GM19328 (cell line): ENCODE measurements around the gene UBE2D2.

Source experiments
- ATAC-seq: cut with Tn5 transposase; IDR thresholded peaks from one replicate; pipeline ENCODE4 v1.9.1; 2021; ENCODE audit warnings: mild to moderate bottlenecking, moderate library complexity; ENCODE audit not compliant: unreplicated experiment

UBE2D2 gene

DNA sequence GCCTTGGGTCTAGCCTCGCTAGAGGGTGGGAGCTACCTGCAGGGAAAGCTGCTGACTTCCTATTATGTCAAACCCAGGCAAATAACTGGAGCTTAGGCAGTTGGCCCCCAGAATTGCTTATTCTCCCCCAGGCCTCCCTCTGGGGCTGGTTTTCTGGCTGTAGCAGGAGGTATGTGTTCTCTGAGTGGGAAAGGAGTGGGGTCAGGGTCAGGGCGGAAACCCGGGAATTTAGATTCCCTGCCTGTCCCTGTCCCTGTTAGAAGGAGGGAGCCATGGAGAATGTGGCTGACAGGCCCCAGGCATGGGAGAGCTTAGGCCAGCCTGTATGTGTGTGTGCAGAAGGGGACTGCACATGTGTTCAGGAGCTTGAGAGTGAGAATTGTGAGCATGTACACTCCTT, 73.4 kb downstream of the UBE2D2 start:
- ATAC-seq: no peak

DNA sequence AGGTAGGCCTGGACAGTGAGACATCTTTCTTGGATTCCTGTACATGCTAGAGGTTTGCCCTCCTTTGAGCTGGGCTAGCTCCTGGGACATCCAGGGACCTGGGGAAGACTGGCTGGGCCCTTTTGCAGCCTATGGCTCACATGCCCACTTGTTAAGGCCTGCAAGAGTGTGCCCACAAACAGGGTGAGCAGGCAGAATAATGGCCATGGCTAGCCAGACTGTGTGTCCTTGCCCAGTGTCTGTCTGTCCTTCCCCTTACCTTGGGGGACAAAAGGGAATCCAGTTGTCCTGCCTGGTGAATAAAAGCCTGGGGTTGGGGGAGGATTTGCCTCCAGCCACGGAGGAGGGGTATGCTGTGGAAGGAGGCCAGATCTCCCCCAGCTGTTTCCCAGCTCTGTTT, 74.1 kb downstream of the UBE2D2 start:
- ATAC-seq: no peak

DNA sequence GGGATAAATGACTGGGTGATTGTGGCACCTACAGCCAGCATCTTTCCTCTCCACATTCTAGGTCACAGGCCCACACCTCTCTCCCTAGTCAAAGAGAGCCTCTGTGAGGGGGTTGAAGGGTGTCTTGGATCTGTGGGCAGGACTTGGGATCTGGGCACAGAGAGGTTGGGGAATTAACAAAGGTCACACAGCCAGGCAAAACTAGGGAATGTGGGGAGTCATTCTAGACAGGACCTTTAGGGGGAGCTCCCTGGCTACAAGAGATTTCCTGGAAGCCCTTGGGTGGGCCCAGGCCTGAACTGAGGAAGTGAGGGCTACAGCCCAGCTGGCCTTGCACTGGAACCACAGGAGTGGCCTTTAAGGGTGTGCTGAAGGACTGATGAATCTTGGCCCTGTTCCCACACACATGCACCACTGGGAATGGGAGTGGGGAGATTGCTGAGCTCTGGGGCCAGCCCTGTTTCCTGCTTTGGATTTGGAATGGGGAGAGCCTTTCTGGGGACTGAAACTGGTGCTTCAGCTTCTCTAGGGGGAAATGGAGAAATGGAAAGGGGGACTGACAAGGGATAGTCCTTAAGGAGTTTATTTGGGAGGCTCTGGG, 74.6 kb downstream of the UBE2D2 start:
- ATAC-seq: no peak

DNA sequence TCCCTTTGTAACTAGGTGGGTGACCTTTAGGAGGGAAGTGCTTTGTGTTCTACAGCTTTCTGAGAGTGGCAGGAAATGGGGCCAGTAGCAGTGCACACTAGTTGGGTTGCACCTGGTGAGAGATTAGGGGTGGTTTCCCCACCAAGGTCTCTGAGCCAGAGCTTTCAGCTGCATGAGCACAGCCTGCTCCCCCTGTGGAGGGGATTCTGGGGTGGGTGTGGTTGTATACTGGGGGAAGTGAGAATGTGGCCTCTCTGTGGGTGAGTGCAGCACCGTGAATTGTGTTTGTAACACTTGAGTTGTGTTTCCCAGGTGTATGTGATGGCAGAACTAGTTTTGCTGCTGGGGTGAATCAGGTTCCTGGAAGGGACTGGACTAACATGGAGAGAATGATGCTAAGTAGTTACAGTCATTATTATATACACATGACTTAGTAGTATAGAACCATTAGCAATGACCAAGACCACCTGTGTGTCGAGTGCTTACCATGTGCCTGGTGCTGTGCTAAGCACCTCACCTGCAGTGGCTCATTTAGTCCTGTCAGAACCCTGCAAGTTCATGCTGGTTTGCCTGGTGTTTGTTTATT, 75.2 kb downstream of the UBE2D2 start:
- ATAC-seq: peak; percentile 64

DNA sequence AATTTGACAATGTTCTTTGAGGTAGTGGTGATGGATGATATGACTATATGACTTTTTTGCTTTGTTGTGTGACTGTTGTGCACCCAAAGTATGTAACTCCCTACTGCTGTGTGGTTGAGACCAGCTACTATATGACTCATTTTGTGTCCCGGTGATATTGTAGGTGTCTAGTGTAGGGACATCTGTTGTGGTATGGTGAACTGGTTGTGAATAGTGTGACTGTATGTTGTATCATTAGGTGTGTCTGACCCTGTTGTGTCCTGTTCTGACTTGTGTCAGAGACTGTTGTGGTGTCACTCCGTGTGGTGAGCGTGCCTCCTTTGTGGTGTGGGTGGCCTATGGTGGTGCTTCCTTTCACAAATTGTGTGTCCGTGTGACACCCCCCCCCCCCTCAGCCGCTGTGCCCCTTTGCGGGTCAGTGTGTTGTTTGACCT, 75.9 kb downstream of the UBE2D2 start:
- no peak for ATAC-seq

DNA sequence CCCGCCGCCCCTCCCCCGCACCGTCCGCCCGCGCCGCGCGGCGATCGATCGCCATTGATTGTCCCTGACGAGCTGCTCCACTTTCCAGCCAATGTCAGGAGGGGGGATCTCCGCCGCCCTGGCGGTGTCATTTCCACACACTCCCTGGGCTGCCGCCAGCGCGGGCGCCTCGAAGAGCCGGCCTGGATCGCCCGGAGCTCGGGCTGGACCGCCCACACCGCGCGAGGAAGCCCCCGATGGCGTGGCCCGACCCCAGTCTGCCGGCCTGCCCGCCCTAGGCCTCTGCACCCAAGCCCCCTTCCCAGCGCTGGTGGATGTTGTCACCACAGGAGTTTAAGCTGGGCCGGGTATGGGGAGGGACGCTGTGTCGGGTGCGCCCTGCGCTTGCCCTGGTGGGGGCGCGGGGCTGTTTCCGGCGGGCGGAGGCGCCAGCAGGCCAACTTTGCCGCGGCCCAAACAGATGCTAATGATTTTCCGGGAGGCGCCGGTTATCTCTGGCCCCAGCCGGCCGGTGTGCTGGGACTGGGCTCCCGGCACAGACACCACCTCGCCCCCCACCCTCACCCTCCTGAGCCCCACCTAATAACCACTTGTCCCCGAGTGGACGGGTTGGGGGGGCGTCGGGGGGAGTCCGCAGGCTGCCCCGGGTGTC, 76.4 kb downstream of the UBE2D2 start:
- ATAC-seq: no peak

DNA sequence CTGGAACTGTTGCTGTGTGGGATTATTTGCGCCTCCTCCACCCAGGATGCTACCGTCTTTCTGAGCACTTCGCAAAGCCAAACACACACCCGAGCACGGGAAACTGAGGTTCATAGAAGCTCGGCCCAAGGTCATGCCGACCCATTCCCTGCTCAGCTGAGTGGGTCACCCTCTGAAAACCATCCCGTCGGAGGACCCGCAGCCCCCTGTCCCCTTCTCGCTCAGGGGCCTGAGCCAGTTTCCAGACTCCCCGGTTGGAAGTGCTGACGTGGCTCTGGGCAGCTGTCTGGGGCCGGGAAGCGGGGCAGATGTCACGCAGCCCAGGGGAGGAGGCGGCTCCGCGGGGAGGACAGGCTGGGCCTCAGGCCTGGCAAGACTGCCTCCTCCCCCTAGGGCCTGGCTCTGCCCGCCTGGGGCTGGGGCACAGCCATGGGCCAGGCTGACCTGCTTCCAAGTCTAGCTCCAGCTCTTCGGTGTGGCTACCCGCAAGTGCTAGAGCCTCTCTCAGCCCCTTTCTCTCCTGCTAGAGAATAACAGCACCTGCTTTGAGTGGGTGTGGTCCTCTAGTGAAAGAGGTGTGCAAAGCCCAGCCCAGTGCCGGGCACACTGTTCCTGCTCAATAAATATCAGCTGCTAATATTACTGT, 77.1 kb downstream of the UBE2D2 start:
- no peak for ATAC-seq

DNA sequence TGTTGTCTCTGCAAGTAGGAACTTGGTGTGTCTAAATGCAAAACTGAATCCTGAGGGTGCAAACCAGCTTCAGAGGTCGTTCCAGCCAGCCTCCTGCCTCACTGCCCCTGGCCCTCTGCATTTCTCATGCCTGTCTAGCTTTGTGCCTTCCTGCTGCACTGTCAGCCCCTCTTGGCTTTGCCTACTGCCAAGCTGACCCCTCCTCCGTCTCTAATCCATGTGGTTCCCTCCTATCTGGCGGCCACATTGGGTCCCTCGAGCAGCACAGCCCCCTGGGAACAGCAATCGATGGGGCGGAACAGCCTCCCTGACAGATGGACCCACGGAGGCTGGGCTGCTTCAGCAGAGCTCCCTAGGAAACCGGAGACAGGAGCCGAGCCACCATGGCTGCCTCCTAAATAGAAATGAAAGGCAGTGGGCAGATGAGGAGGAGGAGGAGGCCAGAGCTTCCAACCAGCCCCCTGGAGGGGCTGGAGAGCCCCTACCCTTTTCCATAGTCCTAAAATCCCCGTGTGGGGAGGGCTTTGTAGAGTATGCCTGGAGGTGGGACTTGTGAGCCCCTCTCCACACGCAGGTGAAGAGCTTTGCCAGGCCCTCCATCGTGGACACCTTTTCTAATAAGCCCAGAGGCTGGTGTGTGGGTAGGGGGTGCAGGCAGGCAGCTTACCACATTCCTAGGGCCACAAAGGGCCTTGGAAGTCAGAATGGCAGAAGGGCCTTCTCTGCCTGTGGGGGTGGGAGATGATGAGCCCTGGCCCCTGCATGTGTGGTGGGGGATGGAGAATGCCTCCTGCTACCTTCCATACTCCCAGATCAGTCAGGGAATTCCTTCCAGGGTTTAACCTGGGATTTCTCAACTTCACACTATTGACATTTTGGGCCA, 77.8 kb downstream of the UBE2D2 start:
- ATAC-seq: no peak

DNA sequence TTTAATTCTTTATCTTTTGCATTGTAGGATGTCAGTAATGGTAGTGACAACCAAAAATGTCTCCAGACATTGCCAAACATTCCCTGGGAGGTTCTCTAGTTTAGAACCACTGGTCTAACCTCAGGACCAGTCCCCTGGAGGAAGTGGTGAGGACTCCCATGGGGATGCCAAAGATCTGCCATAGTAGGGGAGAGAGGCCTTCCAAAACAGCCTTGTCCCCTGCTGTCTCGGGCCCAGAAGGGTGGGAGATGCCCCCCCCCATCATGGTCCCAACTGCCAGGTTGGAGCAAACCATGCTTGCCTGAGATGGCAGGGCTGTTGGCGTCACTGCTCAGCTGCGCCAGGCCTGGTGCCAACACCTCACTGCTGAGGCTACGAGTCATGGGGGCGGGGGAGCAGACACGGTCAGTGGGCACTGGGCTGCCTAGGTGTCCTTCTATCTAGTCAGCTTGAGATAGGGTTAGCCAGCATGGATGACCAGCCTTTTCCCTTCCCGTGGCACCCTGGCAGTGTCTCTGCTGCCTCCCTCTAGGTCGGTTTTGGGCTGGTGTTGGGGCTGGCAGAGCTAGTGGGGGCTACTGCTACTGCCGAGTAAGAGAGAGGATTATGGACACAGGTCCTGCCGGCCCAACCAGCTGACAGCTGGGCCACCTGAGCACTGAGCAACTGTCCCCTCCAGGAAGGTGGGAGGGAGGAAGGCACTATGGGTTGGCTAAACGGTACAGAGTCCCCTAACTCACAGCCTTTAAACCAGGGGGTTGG, 78.7 kb downstream of the UBE2D2 start:
- ATAC-seq: no peak

DNA sequence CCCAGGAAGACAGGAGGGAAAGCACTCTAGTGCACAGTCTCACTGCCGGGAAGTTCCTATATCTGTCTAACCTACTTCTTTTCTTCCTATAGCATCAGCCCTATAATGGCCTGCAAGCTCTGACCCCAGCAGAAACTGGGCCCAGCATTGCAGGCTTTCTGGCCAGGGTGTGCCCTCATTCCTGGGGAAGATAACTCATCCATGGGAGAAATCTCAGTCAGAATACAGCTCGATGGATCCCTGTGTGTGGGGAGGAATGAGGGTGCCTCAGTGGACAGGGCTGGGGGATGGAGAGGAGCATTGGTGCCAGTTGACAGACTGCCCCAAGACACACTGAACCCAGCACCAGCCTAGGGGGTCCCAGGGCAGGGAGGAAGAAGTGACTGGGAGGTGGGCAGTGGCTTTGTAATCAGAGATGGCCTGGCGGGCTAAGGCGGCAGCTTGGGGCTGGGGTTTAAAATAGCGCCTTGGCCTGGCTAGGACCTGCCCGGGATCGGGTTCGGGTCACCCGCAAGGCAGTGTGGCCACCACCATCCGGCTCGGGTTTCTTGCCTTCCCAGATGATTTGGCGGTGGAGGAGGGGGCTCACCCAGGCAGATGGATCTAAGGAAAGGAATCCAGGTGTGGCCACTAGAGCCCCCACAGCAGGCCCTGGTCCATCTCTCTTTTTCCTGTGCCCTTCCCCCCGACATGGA, 79.4 kb downstream of the UBE2D2 start:
- no peak for ATAC-seq

DNA sequence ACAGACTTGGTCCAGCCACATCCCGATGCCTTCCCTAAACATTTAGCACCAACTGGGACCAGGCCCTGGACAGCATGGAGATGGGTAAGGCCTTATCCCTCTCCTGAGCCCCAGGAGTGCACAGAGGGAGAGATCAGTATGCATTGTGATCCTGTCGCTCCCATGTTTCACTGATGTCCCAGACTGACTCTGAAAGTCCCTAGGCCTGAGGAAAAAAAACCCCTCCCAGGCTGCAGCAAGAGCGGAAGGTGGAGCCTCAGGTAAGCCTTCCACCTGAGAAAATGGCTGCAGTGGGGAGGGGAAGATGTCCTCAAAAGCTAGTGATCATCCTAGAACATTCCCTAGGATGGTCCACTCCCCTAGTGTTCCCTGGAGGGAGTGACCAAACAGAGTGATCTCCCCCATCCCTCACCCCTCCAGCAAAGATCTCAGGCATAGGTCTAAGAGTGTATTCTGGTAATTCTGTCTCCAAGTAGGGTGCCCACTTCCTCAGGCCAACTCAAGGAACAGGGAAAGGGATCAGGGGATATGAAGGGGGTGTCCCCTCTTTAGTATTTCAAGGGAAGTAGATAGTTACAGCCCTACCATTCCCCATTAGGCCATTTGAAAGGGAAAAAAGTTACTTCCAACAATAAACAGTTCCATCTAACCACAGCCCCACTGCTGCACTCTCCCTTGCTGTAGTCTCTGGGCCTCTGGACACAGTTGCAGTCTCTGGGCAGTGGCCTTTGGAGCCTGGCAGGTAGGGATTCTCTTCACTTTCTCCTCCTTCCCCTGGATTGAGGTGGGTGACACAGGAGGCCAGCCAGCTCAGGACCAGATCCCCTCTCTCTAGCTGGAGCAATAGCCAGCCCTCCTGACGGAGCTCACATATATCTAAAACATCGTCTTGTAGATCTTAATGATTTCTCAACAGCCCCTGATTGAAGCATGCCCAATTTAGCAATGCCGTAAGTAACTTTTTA, 80.3 kb downstream of the UBE2D2 start:
- no peak for ATAC-seq

DNA sequence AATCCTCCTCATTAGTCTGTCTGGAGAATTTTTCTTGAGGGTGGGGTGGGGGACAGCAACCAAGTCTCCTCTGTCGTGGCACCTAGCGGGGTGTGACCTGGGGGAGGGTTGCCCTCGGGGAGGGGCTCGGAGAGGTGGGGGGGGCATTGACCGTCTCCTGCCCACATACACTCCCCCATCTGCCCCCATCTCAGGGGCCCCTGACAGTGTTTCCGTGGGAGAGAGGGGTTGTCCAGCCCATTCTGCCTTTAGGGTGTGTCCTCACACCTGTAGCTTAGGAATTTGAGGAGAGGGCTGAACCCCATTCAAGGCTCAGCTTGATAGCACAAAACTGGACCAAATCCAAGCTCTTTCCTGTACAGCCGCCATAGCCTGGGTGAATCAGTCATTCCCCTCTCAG, 81.1 kb downstream of the UBE2D2 start:
- ATAC-seq: no peak

DNA sequence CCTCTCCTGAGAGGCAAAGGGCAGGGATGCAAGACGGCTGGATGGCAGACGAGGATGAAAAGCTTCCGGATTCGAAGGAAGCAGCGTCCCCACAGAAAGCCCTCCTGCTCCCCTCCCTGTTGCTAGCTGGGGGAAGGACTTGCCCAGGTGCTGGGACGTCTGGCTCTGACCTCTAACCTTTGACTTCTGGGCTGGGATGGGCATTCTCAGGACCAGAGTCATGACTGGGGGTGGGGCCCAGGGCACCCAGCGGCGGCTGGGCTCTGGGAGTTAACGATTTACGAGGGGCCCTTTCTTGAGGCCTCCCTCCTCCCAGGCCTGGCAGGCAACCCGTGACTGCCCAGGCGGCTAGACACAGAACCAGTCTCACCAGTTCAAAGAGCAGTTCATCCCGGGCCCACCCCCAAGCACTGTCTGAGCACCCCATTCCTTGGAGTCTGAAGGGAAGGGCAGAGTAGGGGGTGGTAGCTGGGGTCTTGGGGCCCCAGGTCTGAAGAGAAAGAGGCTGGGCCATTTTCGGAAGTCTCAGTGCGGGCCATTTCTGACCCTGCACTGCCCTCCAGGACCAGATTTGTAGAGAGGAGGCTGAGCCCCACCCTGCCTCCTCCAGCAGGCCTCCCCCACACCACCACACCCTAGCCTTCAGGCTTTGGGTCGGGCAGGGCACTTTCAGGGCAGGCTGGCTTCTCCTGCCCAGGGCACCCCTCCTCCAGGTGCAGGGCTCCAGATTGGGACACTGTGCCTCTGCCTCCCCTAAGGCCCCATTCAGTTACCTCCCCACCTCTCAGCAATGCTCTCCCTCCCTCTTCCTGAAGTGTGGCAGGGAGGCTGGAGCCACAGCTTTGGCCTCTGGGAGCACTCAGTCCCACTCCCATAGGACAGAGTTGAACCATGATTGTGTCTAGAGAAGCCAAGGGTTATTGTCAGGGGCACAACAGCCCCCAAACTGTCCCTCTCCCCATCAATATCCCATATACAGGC, 82.0 kb downstream of the UBE2D2 start:
- no peak for ATAC-seq

DNA sequence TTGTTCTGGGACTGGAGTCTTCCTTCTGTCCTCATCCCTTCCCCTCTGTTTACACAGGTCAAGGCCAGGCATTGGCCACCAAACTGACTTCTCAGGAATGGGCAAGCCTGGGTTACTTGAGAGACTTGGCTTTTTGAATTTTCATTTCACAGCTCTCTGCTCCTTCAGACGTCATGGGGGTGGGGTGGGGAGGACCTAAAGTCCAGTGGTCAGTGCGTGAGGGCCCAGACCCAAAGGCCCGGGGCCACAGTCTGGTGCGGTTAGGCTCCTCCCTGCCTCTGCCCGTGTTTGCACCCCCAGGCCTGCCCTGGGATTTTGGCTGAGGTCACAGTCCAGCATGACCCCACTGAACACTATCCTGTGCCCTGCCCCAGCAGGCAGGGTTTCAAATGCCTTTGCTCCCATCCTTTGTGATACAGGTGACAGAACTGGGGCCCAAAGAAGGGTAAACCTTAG, 82.9 kb downstream of the UBE2D2 start:
- ATAC-seq: no peak

DNA sequence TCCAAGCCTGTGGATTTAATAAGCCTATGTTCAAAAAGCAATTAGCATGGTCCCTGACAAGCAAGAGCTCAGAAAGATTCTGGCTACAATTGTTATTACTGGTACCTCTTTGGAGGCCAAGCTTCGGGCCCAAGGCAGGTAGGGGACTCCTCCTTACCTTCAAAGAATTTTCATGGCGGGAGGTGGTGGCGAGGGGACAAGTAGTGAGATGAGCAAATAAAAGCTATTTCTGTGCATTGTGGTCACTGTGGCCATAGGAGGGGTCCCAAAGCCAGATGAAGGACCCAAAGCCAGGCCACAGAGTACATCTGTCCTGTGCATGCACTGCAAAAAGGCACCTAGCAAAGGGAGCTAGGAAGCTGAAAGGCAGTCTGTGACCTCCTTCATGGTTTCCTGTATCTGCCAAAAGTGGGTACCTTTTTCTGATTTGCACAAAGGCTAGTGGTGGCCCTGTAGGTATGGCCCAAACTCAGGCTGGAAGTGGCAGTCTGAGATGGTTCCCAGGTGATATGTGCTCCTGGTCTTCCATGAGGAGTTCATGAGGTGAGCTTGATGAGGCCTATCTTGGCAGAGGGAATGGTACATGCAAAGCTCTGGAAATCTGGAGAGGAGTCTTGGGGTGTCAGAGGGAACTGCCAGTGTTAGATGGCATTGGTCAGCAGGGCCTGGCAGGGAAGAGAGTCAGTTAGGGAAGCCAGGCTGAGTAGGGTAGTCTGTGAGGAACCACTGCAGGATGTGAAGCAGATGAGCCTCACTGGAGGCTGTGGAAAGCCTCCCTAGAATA, 83.7 kb downstream of the UBE2D2 start:
- ATAC-seq: no peak

DNA sequence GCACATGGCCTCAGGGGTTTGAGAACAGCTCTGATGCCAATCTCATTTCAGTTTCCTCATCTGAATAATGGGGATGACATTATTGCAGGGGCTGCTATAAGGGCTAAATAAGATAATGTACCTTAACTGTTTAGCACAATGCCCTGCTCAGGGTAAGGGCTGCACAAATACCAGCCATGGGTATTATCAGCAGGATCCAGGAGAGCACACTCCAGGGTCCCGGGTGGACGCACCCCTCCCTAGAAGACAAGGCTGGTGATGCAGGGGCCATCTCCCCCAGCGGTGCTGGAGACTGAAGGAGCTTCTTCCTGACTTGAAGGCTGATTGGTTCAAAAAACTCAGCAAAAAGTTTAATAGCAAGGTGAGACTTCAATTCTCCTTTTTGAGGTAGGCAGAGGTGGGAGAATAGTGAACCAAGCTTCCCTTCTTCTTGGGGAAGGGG, 84.3 kb downstream of the UBE2D2 start:
- no peak for ATAC-seq

DNA sequence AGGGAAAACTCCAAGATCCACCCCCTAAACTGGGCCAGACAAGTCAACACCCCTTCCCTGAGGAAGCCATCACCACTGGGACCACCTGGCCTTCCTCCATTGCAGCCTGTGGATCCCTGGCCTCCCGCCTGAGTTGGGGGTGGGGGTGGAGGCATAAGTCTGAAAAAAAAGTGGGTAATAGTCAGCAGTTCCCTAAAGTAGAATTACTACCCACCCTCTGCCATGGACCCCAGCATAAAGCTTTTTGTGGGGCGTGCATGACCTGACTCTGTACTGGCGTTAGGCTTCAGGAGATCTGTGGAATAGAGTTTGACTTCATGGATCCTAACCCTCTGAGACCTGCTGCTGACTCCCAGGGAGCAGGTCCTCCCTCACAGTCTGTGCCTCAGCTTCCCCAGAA, 85.0 kb downstream of the UBE2D2 start:
- ATAC-seq: no peak
